H1 (cell line): Measurements from ENCODE around the gene LINGO4. TPM values are rescaled to one million over a fixed set of nuclear protein-coding genes. Genes with fewer than 3 reads are reported as not detected.

Experiments used
- CTCF ChIA-PET: fragments of 300-600 bp; sonication (Branson Sonifier 250); formaldehyde crosslinking; loops from one replicate; lab custom pipeline; 2021; ENCODE audit not compliant: partially characterized antibody; lab: Charles Lee
- POLR2A ChIA-PET: fragments of 300-600 bp; sonication (Branson Sonifier 250); formaldehyde crosslinking; loops from one replicate; lab custom pipeline; 2021; ENCODE audit warnings: inconsistent platforms; ENCODE audit not compliant: partially characterized antibody; lab: Charles Lee
- DNase-seq, 2 experiments: peaks; one replicate each; pipeline versions ENCODE4 v3.0.0 to v3.0.0-alpha.2; 2010 to 2022; ENCODE audit warnings: low spot score in 2 of 2, low read depth in 1 of 2, mixed read lengths in 1 of 2
- FAIRE-seq: peaks from 2 replicates; lab custom pipeline; 2011; peaks lifted over from hg19 to GRCh38; lab: Jason Lieb, UNC
- H2AFZ ChIP-seq: 2 replicates; pipeline ENCODE4 v1.8.1; 2012; ENCODE audit warnings: low read length, inconsistent platforms
- H2AK5ac ChIP-seq: 2 replicates; pipeline ENCODE4 v1.6.1; 2013; ENCODE audit warnings: low read depth, low read length
- H2BK120ac ChIP-seq: replicated peaks from 2 replicates; pipeline ENCODE3; 2013; ENCODE audit warnings: low read depth, low read length, inconsistent platforms
- H2BK12ac ChIP-seq: 2 replicates; pipeline ENCODE4 v1.6.1; 2013; ENCODE audit warnings: low read depth, low read length
- H2BK15ac ChIP-seq: 2 replicates; pipeline ENCODE4 v1.6.1; 2013; ENCODE audit warnings: low read length
- H2BK20ac ChIP-seq: 2 replicates; pipeline ENCODE4 v1.6.1; 2013; ENCODE audit warnings: low read length
- H2BK5ac ChIP-seq: 2 replicates; pipeline ENCODE4 v1.6.1; 2013; ENCODE audit warnings: low read depth, low read length
- H3K14ac ChIP-seq: 2 replicates; pipeline ENCODE4 v1.6.1; 2013; ENCODE audit warnings: inconsistent platforms; ENCODE audit not compliant: insufficient read length
- H3K18ac ChIP-seq: 2 replicates; pipeline ENCODE4 v1.6.1; 2013; ENCODE audit warnings: low read length; ENCODE audit errors: extremely low read depth
- H3K23ac ChIP-seq: 2 replicates; pipeline ENCODE4 v1.6.1; 2013; ENCODE audit warnings: inconsistent platforms; ENCODE audit not compliant: insufficient read length
- H3K23me2 ChIP-seq: 2 replicates; pipeline ENCODE4 v1.6.1; 2013; ENCODE audit warnings: low read depth, low read length
- H3K27ac ChIP-seq: 2 replicates; pipeline ENCODE4 v1.6.1; 2011; ENCODE audit warnings: low read depth, low read length, inconsistent platforms
- H3K27me3 ChIP-seq, 4 experiments: replicated peaks in 1 of 4; 1 replicate in 1 of 4; 2 replicates in 3 of 4; pipeline versions ENCODE4 v1.6.1 to v1.8.1; 2011 to 2013; ENCODE audit warnings: low read length in 3 of 4, mild to moderate bottlenecking in 3 of 4, inconsistent platforms in 2 of 4, mixed read lengths in 2 of 4, moderate library complexity in 1 of 4; ENCODE audit not compliant: control insufficient read depth in 3 of 4, insufficient read depth in 3 of 4; ENCODE audit errors: extremely low read depth in 1 of 4
- H3K36me3 ChIP-seq, 4 experiments: 2 replicates each; pipeline versions ENCODE4 v1.6.1 to v1.8.1; 2011 to 2013; ENCODE audit warnings: mild to moderate bottlenecking in 4 of 4, low read length in 3 of 4, moderate library complexity in 2 of 4, control low read depth in 1 of 4, inconsistent platforms in 1 of 4; ENCODE audit not compliant: insufficient read depth in 4 of 4, control insufficient read depth in 2 of 4
- H3K4ac ChIP-seq: replicated peaks from 2 replicates; pipeline ENCODE3; 2013; ENCODE audit warnings: low read length, low read depth, mixed read lengths, inconsistent platforms; ENCODE audit not compliant: insufficient read length
- H3K4me1 ChIP-seq, 4 experiments: replicated peaks in 1 of 4; 1 replicate in 1 of 4; 2 replicates in 3 of 4; pipeline versions ENCODE4 v1.6.1 to v1.8.1; 2011 to 2013; ENCODE audit warnings: low read length in 3 of 4, inconsistent platforms in 2 of 4, mixed read lengths in 1 of 4; ENCODE audit not compliant: insufficient read depth in 4 of 4, control insufficient read depth in 3 of 4
- H3K4me2 ChIP-seq, 2 experiments: 2 replicates each; pipeline versions ENCODE4 v1.6.1 to v1.8.1; 2011 to 2013; ENCODE audit warnings: low read depth in 2 of 2, low read length in 2 of 2, control low read depth in 1 of 2, inconsistent platforms in 1 of 2, mild to moderate bottlenecking in 1 of 2; ENCODE audit not compliant: insufficient read depth in 1 of 2
- H3K4me3 ChIP-seq, 4 experiments: fragments of 200-600, 300-600 bp in 1 of 4; sonication (generic), shearing (Covaris generic), sonication (Bioruptor Twin) in 1 of 4; 2 replicates each; pipeline versions ENCODE4 v1.5.1 to v1.8.1; 2011 to 2016; ENCODE audit warnings: low read length in 4 of 4, low read depth in 3 of 4, control low read depth in 2 of 4, inconsistent platforms in 2 of 4, mild to moderate bottlenecking in 2 of 4, mixed read lengths in 1 of 4, moderate library complexity in 1 of 4; ENCODE audit not compliant: insufficient read depth in 2 of 4; ENCODE audit errors: extremely low read depth in 1 of 4
- H3K56ac ChIP-seq: replicated peaks from 2 replicates; pipeline ENCODE3; 2013; ENCODE audit warnings: low read depth, mild to moderate bottlenecking, mixed read lengths, low read length, inconsistent platforms; ENCODE audit not compliant: insufficient read length
- H3K79me1 ChIP-seq: 2 replicates; pipeline ENCODE4 v1.6.1; 2013; ENCODE audit warnings: low read depth, low read length, control low read depth
- H3K79me2 ChIP-seq, 2 experiments: 2 replicates each; pipeline versions ENCODE4 v1.6.1 to v1.8.1; 2012 to 2013; ENCODE audit warnings: low read length in 2 of 2, mild to moderate bottlenecking in 2 of 2, inconsistent platforms in 1 of 2; ENCODE audit not compliant: insufficient read depth in 2 of 2, control insufficient read depth in 1 of 2
- H3K9ac ChIP-seq, 4 experiments: replicated peaks in 1 of 4; 1 replicate in 1 of 4; 2 replicates in 3 of 4; pipeline versions ENCODE4 v1.6.1 to v1.8.1; 2011 to 2013; ENCODE audit warnings: low read depth in 3 of 4, low read length in 3 of 4, control low read depth in 2 of 4, mild to moderate bottlenecking in 2 of 4, moderate library complexity in 2 of 4, inconsistent platforms in 1 of 4; ENCODE audit errors: extremely low read depth in 1 of 4
- H3K9me3 ChIP-seq, 2 experiments: 2 replicates each; pipeline versions ENCODE4 v1.6.1 to v1.8.1; 2012 to 2013; ENCODE audit warnings: mild to moderate bottlenecking in 2 of 2, moderate library complexity in 2 of 2, control low read depth in 1 of 2, inconsistent platforms in 1 of 2, low read depth in 1 of 2, low read length in 1 of 2, mixed read lengths in 1 of 2; ENCODE audit not compliant: insufficient read depth in 2 of 2
- H4K20me1 ChIP-seq, 2 experiments: replicated peaks in 1 of 2; 2 replicates each; pipeline versions ENCODE3 to v1.8.1; 2011 to 2013; ENCODE audit warnings: inconsistent platforms in 2 of 2, low read length in 2 of 2, mild to moderate bottlenecking in 1 of 2; ENCODE audit not compliant: insufficient read depth in 2 of 2, control insufficient read depth in 1 of 2
- H4K5ac ChIP-seq: 2 replicates; pipeline ENCODE4 v1.6.1; 2013; ENCODE audit warnings: low read length, low read depth, mixed read lengths, inconsistent platforms; ENCODE audit not compliant: insufficient read length
- H4K8ac ChIP-seq: 2 replicates; pipeline ENCODE4 v1.8.0; 2013; ENCODE audit warnings: mild to moderate bottlenecking, moderate library complexity, low read length, inconsistent platforms; ENCODE audit not compliant: insufficient read depth; ENCODE audit errors: extremely low read depth
- H4K91ac ChIP-seq: replicated peaks from 2 replicates; pipeline ENCODE3; 2013; ENCODE audit warnings: low read length, mixed read lengths, inconsistent platforms; ENCODE audit not compliant: insufficient read length
- BCL11A ChIP-seq, 2 experiments: IDR thresholded peaks; one replicate each; pipeline ENCODE4 v1.6.1; 2011; ENCODE audit warnings: low read depth in 2 of 2, low read length in 2 of 2, mild to moderate bottlenecking in 2 of 2
- CBX5 ChIP-seq: fragments of 300-800, 300-1000 bp; sonication (generic); IDR thresholded peaks from 2 replicates; pipeline ENCODE4 v1.7.1; 2016; ENCODE audit warnings: antibody characterized with exemption, low read length, low read depth
- CTBP2 ChIP-seq: IDR thresholded peaks from 2 replicates; pipeline ENCODE4 v1.7.0; 2011; ENCODE audit warnings: borderline replicate concordance, mild to moderate bottlenecking, moderate library complexity, mixed read lengths, low read length; ENCODE audit not compliant: insufficient read depth, insufficient read length
- EZH2 ChIP-seq: fragments of 200-600 bp; sonication (generic); IDR thresholded peaks from 2 replicates; pipeline ENCODE4 v1.7.1; 2012; ENCODE audit warnings: low read depth, mild to moderate bottlenecking, moderate library complexity, low read length, inconsistent platforms; ENCODE audit not compliant: severe bottlenecking
- GTF2F1 ChIP-seq: IDR thresholded peaks from 2 replicates; pipeline ENCODE4 v1.6.1; 2012; ENCODE audit warnings: low read depth, low read length, improper control_type of control experiment, borderline replicate concordance
- JUN ChIP-seq: IDR thresholded peaks from 2 replicates; pipeline ENCODE4 v1.6.1; 2011; ENCODE audit warnings: low read depth, mild to moderate bottlenecking, improper control_type of control experiment, low read length
- RFX5 ChIP-seq: IDR thresholded peaks from 2 replicates; pipeline ENCODE4 v1.6.1; 2011; ENCODE audit warnings: low read depth, low read length, improper control_type of control experiment, borderline replicate concordance
- SIN3A ChIP-seq, 2 experiments: IDR thresholded peaks in 1 of 2; conservative IDR thresholded peaks in 1 of 2; 2 replicates each; pipeline ENCODE4 v1.6.1; 2011 to 2012; ENCODE audit warnings: low read length in 2 of 2, improper control_type of control experiment in 1 of 2, low read depth in 1 of 2, mild to moderate bottlenecking in 1 of 2
- SP2 ChIP-seq: IDR thresholded peaks from 2 replicates; pipeline ENCODE4 v1.6.1; 2012; ENCODE audit warnings: mild to moderate bottlenecking, low read length, inconsistent platforms
- TAF1 ChIP-seq: IDR thresholded peaks from 2 replicates; pipeline ENCODE4 v1.6.1; 2011; ENCODE audit warnings: mild to moderate bottlenecking, low read depth, low read length
- TAF7 ChIP-seq: optimal IDR thresholded peaks from 2 replicates; pipeline ENCODE3; 2011; ENCODE audit warnings: low read depth, mild to moderate bottlenecking, inconsistent platforms, low read length, moderate library complexity, borderline replicate concordance
- WGBS, 2 experiments: shearing (Covaris generic) in 1 of 2; methylation state at CpG; one replicate each; pipeline versions ENCODE4 v1.1.6 to v1.1.7; 2013 to 2015; ENCODE audit warnings: low lambda C conversion rate in 2 of 2, mixed read lengths in 2 of 2, inconsistent platforms in 1 of 2, low coverage in 1 of 2, missing lambda C conversion rate in 1 of 2; ENCODE audit not compliant: insufficient replicate concordance in 2 of 2, insufficient coverage in 1 of 2, insufficient read length in 1 of 2; ENCODE audit errors: extremely low coverage in 1 of 2, missing lambda C conversion rate in 1 of 2; 5-methylcytosine and 5-hydroxymethylcytosine counted together
- polyA plus RNA-seq, 7 experiments: library from polyadenylated mRNA; depleted of rRNA in 3 of 7; stranded (reverse) in 5 of 7; unstranded in 2 of 7; fragments of >200 nt in 5 of 7; fragments of 200-250 nt in 2 of 7; gene quantifications; 1 replicate in 5 of 7; 2 replicates in 1 of 7; 4 replicates in 1 of 7; pipeline versions ENCODE4 v1.2.1 to v1.2.3, GENCODE V29; 2011 to 2013; ENCODE audit warnings: missing spikeins in 2 of 7, mixed read lengths in 2 of 7
- total RNA-seq: library from RNA; stranded (reverse); fragmentation: NEBNext Ultra II Directional; extraction: Animal tissue kit (Norgen Biotek cat#: 25700); gene quantifications from 2 replicates; pipeline ENCODE4 v1.2.1, GENCODE V29; 2021

LINGO4 gene
- total and polyA plus RNA-seq, 2 of the 8 experiments (the other 6 are each of a cell fraction or from before 2014, with no cell fraction given) = 0.03 TPM; not detected in 1

GRCh38 chr1:151806170-151806569, 951 bp upstream of the LINGO4 start:
- Histone ChIP-seq H2AFZ (no peak overlapping the region), H2BK5ac (no peak overlapping the region), H2AK5ac (no peak overlapping the region), H3K9me3 (no peaks in the 10 kb centered on the region), H4K91ac (no peak overlapping the region), H2BK20ac (no peak overlapping the region), H2BK12ac (no peak overlapping the region), H3K36me3 (no peaks in the 10 kb centered on the region), H3K4me2 (no peak overlapping the region), H3K4me1 (peaks cover 1 to 5% (median 4%) of the 10 kb centered on the region in 4 experiments; a peak in 2 of 7 replicates), H3K79me2 (no peaks in the 10 kb centered on the region), H2BK120ac (no peak overlapping the region), H3K9ac (no peak overlapping the region)
- CTCF ChIA-PET = interaction anchor here (1.4 to 2.6 kb wide), 4 partner anchors 9 to 30 kb away, joined by 4 to 6 read pairs (median 6); partner anchors contain the start of gene TDRKH
- TF ChIP-seq JUN (no peak), BCL11A (IDR thresholded peaks at IDR 0.05; ENCODE audit: low read depth in 2 of 2, low read length in 2 of 2) (no peak), RFX5 (no peak), SP2 (no peak), EZH2 (no peak), TAF1 (no peak), CTBP2 (no peak), GTF2F1 (no peak), TAF7 (no peak), CBX5 (no peak), SIN3A (conservative IDR thresholded peaks at IDR 0.05 in 1 of 2, IDR thresholded peaks at IDR 0.05 in 1 of 2; ENCODE audit: low read depth in 1 of 2, low read length in 2 of 2) (no peak)
- TF ChIP-seq, all 59 proteins: peak for 0
- H4K5ac ChIP-seq = no peak overlapping the region
- no peak overlapping the region for H3K18ac ChIP-seq
- no peak overlapping the region for H3K56ac ChIP-seq
- no peaks in the 10 kb centered on the region for H4K20me1 ChIP-seq
- H2BK15ac ChIP-seq = no peak overlapping the region
- POLR2A ChIA-PET = interaction anchor here (1.1 kb wide), 1 partner anchor 9 kb away, joined by 3 read pairs; no protein-coding TSS in a partner anchor
- no peak overlapping the region for H3K14ac ChIP-seq
- no peak overlapping the region for H3K27ac ChIP-seq
- peaks cover 0 to 3% (median 1%) of the 10 kb centered on the region in 4 experiments; a peak in 1 of 7 replicates for H3K27me3 ChIP-seq
- WGBS, 2 experiments = 91% methylated on average over 7 of the region's 7 CpGs; no CpG with 5 or more reads in 1 of the 2 experiments
- H3K23ac ChIP-seq = no peak overlapping the region
- no peak overlapping the region for H4K8ac ChIP-seq
- H3K4ac ChIP-seq = no peak overlapping the region
- FAIRE-seq (no peak), DNase-seq (no peak)
- no peak overlapping the region for H3K4me3 ChIP-seq
- no peaks in the 10 kb centered on the region for H3K79me1 ChIP-seq
- H3K23me2 ChIP-seq = no peaks in the 10 kb centered on the region
